IMR-90 (cell line): ENCODE data around the gene MAGI1. TPM values are rescaled to one million over a fixed set of nuclear protein-coding genes. Genes with fewer than 3 reads are reported as not detected.

Source experiments
- ATAC-seq: fragments of 200-7000 bp; cut with Tn5 transposase; 2 replicates; pipeline ENCODE4 v1.9.1; 2020; ENCODE audit warnings: low read depth, mild to moderate bottlenecking, moderate library complexity
- BruUV-seq: library from RNA; stranded (reverse); fragments of 400-500 nt; replicated peaks from 2 replicates; lab custom pipeline; 2021; lab: Mats Ljungman, UMichigan
- CTCF ChIA-PET: fragments of 300-600 bp; formaldehyde crosslinking; extraction: SDS; loops from one replicate; lab custom pipeline; 2021; ENCODE audit warnings: antibody characterized with exemption; lab: Yijun Ruan, JAX
- POLR2A ChIA-PET: fragments of 300-600 bp; sonication (Branson Sonifier 250); formaldehyde crosslinking; loops from one replicate; lab custom pipeline; 2022; ENCODE audit warnings: antibody characterized with exemption; ENCODE audit not compliant: unreplicated experiment; lab: Charles Lee
- DNase-seq: peaks from one replicate; pipeline ENCODE4 v3.0.0; 2013
- H2AFZ ChIP-seq: replicated peaks from 2 replicates; pipeline ENCODE3; 2013; ENCODE audit warnings: low read length, mild to moderate bottlenecking; ENCODE audit not compliant: poor library complexity
- H2AK5ac ChIP-seq: 2 replicates; pipeline ENCODE4 v1.6.1; 2013; ENCODE audit warnings: low read depth, low read length, inconsistent platforms
- H2AK9ac ChIP-seq: replicated peaks from 2 replicates; pipeline ENCODE3; 2013; ENCODE audit warnings: mild to moderate bottlenecking, low read depth, low read length, moderate library complexity; ENCODE audit not compliant: poor library complexity
- H2BK120ac ChIP-seq: 2 replicates; pipeline ENCODE4 v1.6.1; 2013; ENCODE audit warnings: low read depth, low read length, inconsistent platforms
- H2BK15ac ChIP-seq: 3 replicates; pipeline ENCODE4 v1.6.1; 2013; ENCODE audit warnings: low read depth, low read length, inconsistent platforms
- H2BK20ac ChIP-seq: 2 replicates; pipeline ENCODE4 v1.6.1; 2013; ENCODE audit warnings: low read depth, mild to moderate bottlenecking, inconsistent platforms, low read length, moderate library complexity
- H2BK5ac ChIP-seq: 2 replicates; pipeline ENCODE4 v1.6.1; 2013; ENCODE audit warnings: mild to moderate bottlenecking, low read depth, low read length, inconsistent platforms; ENCODE audit not compliant: poor library complexity, severe bottlenecking
- H3K14ac ChIP-seq: replicated peaks from 2 replicates; pipeline ENCODE4 v1.6.1; 2013; ENCODE audit warnings: low read depth, low read length, inconsistent platforms
- H3K18ac ChIP-seq: 2 replicates; pipeline ENCODE4 v1.6.1; 2013; ENCODE audit warnings: low read depth, low read length, control low read depth
- H3K23ac ChIP-seq: 2 replicates; pipeline ENCODE4 v1.6.1; 2013; ENCODE audit warnings: low read depth, low read length, inconsistent platforms
- H3K27ac ChIP-seq: 2 replicates; pipeline ENCODE4 v1.5.1; 2013; ENCODE audit warnings: mild to moderate bottlenecking, control low read depth, low read length; ENCODE audit not compliant: insufficient read depth
- H3K27me3 ChIP-seq: 2 replicates; pipeline ENCODE4 v1.6.1; 2013; ENCODE audit warnings: low read length; ENCODE audit not compliant: control insufficient read depth, insufficient read depth
- H3K36me3 ChIP-seq: 2 replicates; pipeline ENCODE4 v1.6.1; 2013; ENCODE audit warnings: low read length, mixed read lengths; ENCODE audit not compliant: control insufficient read depth, insufficient read depth
- H3K4ac ChIP-seq: 2 replicates; pipeline ENCODE4 v1.6.1; 2013; ENCODE audit warnings: low read depth, low read length, inconsistent platforms
- H3K4me1 ChIP-seq: 2 replicates; pipeline ENCODE4 v1.6.1; 2013; ENCODE audit warnings: low read length, mixed read lengths; ENCODE audit not compliant: control insufficient read depth, insufficient read depth
- H3K4me2 ChIP-seq: 2 replicates; pipeline ENCODE4 v1.6.1; 2013; ENCODE audit warnings: low read depth, mild to moderate bottlenecking, control low read depth, low read length, moderate library complexity
- H3K4me3 ChIP-seq: 2 replicates; pipeline ENCODE4 v1.5.1; 2013; ENCODE audit warnings: low read depth, mild to moderate bottlenecking, control low read depth, low read length, moderate library complexity; ENCODE audit not compliant: insufficient read depth
- H3K56ac ChIP-seq: 2 replicates; pipeline ENCODE4 v1.6.1; 2013; ENCODE audit warnings: low read length, inconsistent platforms; ENCODE audit not compliant: insufficient read depth; ENCODE audit errors: extremely low read depth
- H3K79me1 ChIP-seq, 2 experiments: 2 replicates each; pipeline ENCODE4 v1.6.1; 2013; ENCODE audit warnings: low read length in 2 of 2, inconsistent platforms in 1 of 2, low read depth in 1 of 2
- H3K9ac ChIP-seq: 2 replicates; pipeline ENCODE4 v1.6.1; 2013; ENCODE audit warnings: low read depth, low read length, control low read depth
- H3K9me1 ChIP-seq: 2 replicates; pipeline ENCODE4 v1.6.1; 2013; ENCODE audit warnings: low read length, inconsistent platforms; ENCODE audit not compliant: insufficient read depth
- H3K9me3 ChIP-seq: 2 replicates; pipeline ENCODE4 v1.6.1; 2013; ENCODE audit warnings: low read length; ENCODE audit not compliant: control insufficient read depth, insufficient read depth
- H4K20me1 ChIP-seq: 2 replicates; pipeline ENCODE4 v1.6.1; 2013; ENCODE audit warnings: low read length, inconsistent platforms; ENCODE audit not compliant: insufficient read depth
- H4K5ac ChIP-seq: 2 replicates; pipeline ENCODE4 v1.6.1; 2013; ENCODE audit warnings: mild to moderate bottlenecking, low read depth, low read length, control low read depth
- H4K8ac ChIP-seq, 2 experiments: 2 replicates each; pipeline ENCODE4 v1.6.1; 2013; ENCODE audit warnings: low read depth in 2 of 2, low read length in 2 of 2, control low read depth in 1 of 2, inconsistent platforms in 1 of 2
- H4K91ac ChIP-seq: 2 replicates; pipeline ENCODE4 v1.6.1; 2013; ENCODE audit warnings: low read depth, low read length, inconsistent platforms; ENCODE audit not compliant: insufficient read depth
- BHLHE40 ChIP-seq: fragments of 150-350 bp; IDR thresholded peaks from 2 replicates; pipeline ENCODE4 v1.6.1; 2016; ENCODE audit warnings: mild to moderate bottlenecking, low read depth, low read length
- CHD1 ChIP-seq: IDR thresholded peaks from 2 replicates; pipeline ENCODE4 v1.6.1; 2012; ENCODE audit warnings: low read depth, low read length, improper control_type of control experiment
- FOS ChIP-seq: fragments of 150-350 bp; IDR thresholded peaks from 2 replicates; pipeline ENCODE4 v1.6.1; 2016; ENCODE audit warnings: low read depth, low read length
- MAFK ChIP-seq: IDR thresholded peaks from 2 replicates; pipeline ENCODE4 v1.6.1; 2012; ENCODE audit warnings: low read depth, low read length, improper control_type of control experiment
- MAZ ChIP-seq: IDR thresholded peaks from 2 replicates; pipeline ENCODE4 v1.6.1; 2012; ENCODE audit warnings: low read depth, mild to moderate bottlenecking, low read length, improper control_type of control experiment, moderate library complexity, borderline replicate concordance
- RAD21 ChIP-seq: IDR thresholded peaks from 2 replicates; pipeline ENCODE4 v1.6.1; 2012; ENCODE audit warnings: low read length, improper control_type of control experiment
- SMC3 ChIP-seq: fragments of 150-350 bp; IDR thresholded peaks from 2 replicates; pipeline ENCODE4 v1.6.1; 2016; ENCODE audit warnings: low read depth, mild to moderate bottlenecking, antibody characterized with exemption, low read length, moderate library complexity
- WGBS, 2 experiments: methylation state at CpG; one replicate each; pipeline versions ENCODE4 v1.1.5 to v1.1.7; 2013; ENCODE audit warnings: missing lambda C conversion rate in 2 of 2; ENCODE audit not compliant: insufficient read length in 1 of 2; ENCODE audit errors: extremely low coverage in 2 of 2; 5-methylcytosine and 5-hydroxymethylcytosine counted together
- dilution Hi-C: fragments of 300-500 bp; cut with HindIII; formaldehyde crosslinking; loops from one replicate; pipeline ENCODE4 v1.14.3; 2018; ENCODE audit warnings: low sequenced_read_pairs; ENCODE audit not compliant: unreplicated experiment
- in situ Hi-C: fragments of 300-500 bp; cut with MboI; formaldehyde crosslinking; loops from 3 replicates; pipeline ENCODE4 v1.14.3; 2019; ENCODE audit warnings: low sequenced_read_pairs, inconsistent platforms, mixed read lengths
- intact Hi-C: fragments of 100-400 bp; cut with micrococcal nuclease; formaldehyde crosslinking; loops from 2 replicates; pipeline ENCODE4 v1.10.0; 2022
- polyA plus RNA-seq, 3 experiments: library from polyadenylated mRNA; depleted of rRNA; stranded (reverse); fragments of >200 nt; gene quantifications; 2 replicates each; pipeline ENCODE4 v1.2.3, GENCODE V29; 2012; ENCODE audit warnings: low replicate concordance in 1 of 3
- total RNA-seq: library from RNA; depleted of rRNA; stranded (reverse); fragments of >200 nt; gene quantifications from 2 replicates; pipeline ENCODE4 v1.2.3, GENCODE V29; 2012
- TF ChIP-seq, protein P1 (sequence below): fragments of 150-350 bp; IDR thresholded peaks from 2 replicates; pipeline ENCODE4 v1.6.1; 2017; ENCODE audit warnings: mild to moderate bottlenecking, antibody characterized with exemption, low read length, low read depth
- TF ChIP-seq, protein P2 (sequence below): fragments of 150-350 bp; IDR thresholded peaks from 2 replicates; pipeline ENCODE4 v1.6.1; 2016; ENCODE audit warnings: low read depth, mild to moderate bottlenecking, low read length, moderate library complexity, borderline replicate concordance
- TF ChIP-seq, protein P3 (sequence below): conservative IDR thresholded peaks from 2 replicates; pipeline ENCODE4 v1.5.1; 2012; ENCODE audit warnings: mild to moderate bottlenecking, low read depth, low read length, improper control_type of control experiment

The MAGI1 gene
- total and polyA plus RNA-seq, 2 of the 4 experiments (the other 2 are of a cell fraction): 14.5 to 24.2 TPM

DNA sequence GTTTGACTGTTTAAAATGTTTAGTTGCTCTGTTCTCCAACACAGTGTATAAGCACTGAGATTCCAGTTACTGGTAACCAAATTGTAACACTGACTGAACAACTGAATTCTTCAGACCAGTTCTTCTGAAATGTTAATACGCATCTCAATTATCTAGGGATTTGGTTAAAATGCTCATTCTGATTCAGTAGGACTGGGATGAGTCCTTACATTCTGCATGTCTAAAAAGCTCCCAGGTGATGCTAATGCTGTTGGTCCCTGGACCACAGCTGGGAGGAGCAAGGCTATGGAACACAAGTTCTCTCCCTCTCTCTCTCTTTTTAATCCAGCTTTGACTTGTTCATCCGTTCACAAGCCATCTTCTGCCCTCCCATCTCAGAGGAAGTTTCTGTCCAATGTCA lies 380.3 kb downstream of the MAGI1 start:
- no TSS peak for BruUV-seq

More for the DNA sequence above, 380.3 kb downstream of the MAGI1 start:
- no peak overlapping the region for H4K5ac ChIP-seq
- no peaks in the 10 kb centered on the region for H3K27me3 ChIP-seq
- H4K91ac ChIP-seq: no peak overlapping the region
- H2AK5ac ChIP-seq: no peak overlapping the region
- peaks cover 3 to 16% of the 10 kb centered on the region in 2 experiments; a peak in 3 of 4 replicates for H3K79me1 ChIP-seq
- H2BK20ac ChIP-seq: no peak overlapping the region
- H3K56ac ChIP-seq: no peak overlapping the region
- H4K8ac ChIP-seq: no peak overlapping the region
- WGBS, 2 experiments: 100% methylated on average over 1 of the region's 2 CpGs; no CpG with 5 or more reads in 1 of the 2 experiments
- H3K4me1 ChIP-seq: no peaks in the 10 kb centered on the region
- POLR2A ChIA-PET: no interaction called here
- no peak overlapping the region for H3K4me3 ChIP-seq
- ATAC-seq (no peak), DNase-seq (no peak)
- no peaks in the 10 kb centered on the region for H3K9me3 ChIP-seq
- H3K4me2 ChIP-seq: no peak overlapping the region
- H3K9me1 ChIP-seq: no peaks in the 10 kb centered on the region; the same call in 1 of the 2 replicates
- no peaks in the 10 kb centered on the region for H3K36me3 ChIP-seq
- no peak overlapping the region for H2BK120ac ChIP-seq
- H2BK15ac ChIP-seq: no peak overlapping the region
- H3K14ac ChIP-seq: no peak overlapping the region
- H3K18ac ChIP-seq: no peak overlapping the region
- no peaks in the 10 kb centered on the region for H4K20me1 ChIP-seq
- no peak overlapping the region for H2AK9ac ChIP-seq
- no peak overlapping the region for H3K27ac ChIP-seq
- H3K23ac ChIP-seq: no peak overlapping the region
- no peak overlapping the region for H3K9ac ChIP-seq
- dilution Hi-C loops: no loop called here
- intact Hi-C loops: no loop called here
- CTCF ChIA-PET: no interaction called here
- no peak overlapping the region for H2BK5ac ChIP-seq
- H3K4ac ChIP-seq: no peak overlapping the region
- no peak overlapping the region for H2AFZ ChIP-seq
- no peak for TF ChIP-seq SMC3
- TF ChIP-seq, protein P1, sequence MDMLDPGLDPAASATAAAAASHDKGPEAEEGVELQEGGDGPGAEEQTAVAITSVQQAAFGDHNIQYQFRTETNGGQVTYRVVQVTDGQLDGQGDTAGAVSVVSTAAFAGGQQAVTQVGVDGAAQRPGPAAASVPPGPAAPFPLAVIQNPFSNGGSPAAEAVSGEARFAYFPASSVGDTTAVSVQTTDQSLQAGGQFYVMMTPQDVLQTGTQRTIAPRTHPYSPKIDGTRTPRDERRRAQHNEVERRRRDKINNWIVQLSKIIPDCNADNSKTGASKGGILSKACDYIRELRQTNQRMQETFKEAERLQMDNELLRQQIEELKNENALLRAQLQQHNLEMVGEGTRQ: no peak
- no peak for TF ChIP-seq RAD21
- no peak for TF ChIP-seq MAFK
- TF ChIP-seq, protein P2, sequence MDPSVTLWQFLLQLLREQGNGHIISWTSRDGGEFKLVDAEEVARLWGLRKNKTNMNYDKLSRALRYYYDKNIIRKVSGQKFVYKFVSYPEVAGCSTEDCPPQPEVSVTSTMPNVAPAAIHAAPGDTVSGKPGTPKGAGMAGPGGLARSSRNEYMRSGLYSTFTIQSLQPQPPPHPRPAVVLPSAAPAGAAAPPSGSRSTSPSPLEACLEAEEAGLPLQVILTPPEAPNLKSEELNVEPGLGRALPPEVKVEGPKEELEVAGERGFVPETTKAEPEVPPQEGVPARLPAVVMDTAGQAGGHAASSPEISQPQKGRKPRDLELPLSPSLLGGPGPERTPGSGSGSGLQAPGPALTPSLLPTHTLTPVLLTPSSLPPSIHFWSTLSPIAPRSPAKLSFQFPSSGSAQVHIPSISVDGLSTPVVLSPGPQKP: no peak
- TF ChIP-seq CHD1: no peak
- TF ChIP-seq FOS: no peak
- TF ChIP-seq MAZ: no peak
- TF ChIP-seq, protein P3, sequence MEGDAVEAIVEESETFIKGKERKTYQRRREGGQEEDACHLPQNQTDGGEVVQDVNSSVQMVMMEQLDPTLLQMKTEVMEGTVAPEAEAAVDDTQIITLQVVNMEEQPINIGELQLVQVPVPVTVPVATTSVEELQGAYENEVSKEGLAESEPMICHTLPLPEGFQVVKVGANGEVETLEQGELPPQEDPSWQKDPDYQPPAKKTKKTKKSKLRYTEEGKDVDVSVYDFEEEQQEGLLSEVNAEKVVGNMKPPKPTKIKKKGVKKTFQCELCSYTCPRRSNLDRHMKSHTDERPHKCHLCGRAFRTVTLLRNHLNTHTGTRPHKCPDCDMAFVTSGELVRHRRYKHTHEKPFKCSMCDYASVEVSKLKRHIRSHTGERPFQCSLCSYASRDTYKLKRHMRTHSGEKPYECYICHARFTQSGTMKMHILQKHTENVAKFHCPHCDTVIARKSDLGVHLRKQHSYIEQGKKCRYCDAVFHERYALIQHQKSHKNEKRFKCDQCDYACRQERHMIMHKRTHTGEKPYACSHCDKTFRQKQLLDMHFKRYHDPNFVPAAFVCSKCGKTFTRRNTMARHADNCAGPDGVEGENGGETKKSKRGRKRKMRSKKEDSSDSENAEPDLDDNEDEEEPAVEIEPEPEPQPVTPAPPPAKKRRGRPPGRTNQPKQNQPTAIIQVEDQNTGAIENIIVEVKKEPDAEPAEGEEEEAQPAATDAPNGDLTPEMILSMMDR: no peak
- no peak for TF ChIP-seq BHLHE40
- in situ Hi-C loops: no loop called here
